NCI-H1417 (cell line): ENCODE measurements around the gene CTXN1.

ENCODE experiments used
- DNase-seq, 3 experiments: peaks; one replicate each; lab custom pipeline; 2025; lab: John Stamatoyannopoulos, UW

CTXN1 gene

DNA sequence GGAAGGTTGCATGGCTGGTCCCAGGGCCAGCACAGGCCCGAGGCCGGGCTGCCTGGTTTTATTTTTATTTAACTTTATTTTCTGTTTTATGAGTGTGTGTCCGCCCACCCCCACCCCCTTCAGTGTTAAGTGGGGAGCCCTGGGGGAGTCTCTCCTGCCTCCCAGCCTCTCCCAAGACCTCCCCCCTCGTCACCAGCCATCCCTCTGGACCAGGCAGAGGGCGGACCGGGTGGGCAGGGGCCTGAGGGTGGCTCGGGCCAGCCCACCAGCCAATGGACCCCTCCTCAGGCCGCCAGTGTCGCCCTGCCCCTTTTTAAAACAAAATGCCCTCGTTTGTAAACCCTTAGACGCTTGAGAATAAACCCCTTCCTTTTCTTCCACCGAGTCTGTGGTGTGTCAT lies 11.8 kb downstream of the CTXN1 start:
- DNase-seq, result no peak

DNA sequence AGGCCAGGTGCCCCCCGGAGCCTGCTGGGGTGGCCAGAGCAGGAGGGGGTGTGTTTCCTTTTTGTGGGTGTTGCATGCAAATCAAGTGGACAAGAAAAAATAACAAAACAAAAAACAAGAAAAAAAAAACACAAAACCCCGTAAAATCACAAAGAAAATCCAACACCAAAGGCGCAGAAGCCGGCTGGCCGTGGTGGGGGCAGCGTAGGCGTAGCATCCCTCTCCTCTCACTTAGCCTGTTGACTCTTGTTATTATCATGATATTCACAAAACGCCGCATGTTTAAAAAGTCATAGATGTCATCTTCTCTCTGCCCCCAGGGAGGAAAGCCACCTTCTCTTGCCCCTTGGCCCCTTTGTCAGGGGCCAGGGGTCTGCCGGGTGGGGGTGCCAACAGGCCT lies 12.3 kb downstream of the CTXN1 start:
- no peak for DNase-seq

GRCh38 chr19:7912697-7913564 lies 13.0 kb downstream of the CTXN1 start:
- DNase-seq, result no peak

DNA sequence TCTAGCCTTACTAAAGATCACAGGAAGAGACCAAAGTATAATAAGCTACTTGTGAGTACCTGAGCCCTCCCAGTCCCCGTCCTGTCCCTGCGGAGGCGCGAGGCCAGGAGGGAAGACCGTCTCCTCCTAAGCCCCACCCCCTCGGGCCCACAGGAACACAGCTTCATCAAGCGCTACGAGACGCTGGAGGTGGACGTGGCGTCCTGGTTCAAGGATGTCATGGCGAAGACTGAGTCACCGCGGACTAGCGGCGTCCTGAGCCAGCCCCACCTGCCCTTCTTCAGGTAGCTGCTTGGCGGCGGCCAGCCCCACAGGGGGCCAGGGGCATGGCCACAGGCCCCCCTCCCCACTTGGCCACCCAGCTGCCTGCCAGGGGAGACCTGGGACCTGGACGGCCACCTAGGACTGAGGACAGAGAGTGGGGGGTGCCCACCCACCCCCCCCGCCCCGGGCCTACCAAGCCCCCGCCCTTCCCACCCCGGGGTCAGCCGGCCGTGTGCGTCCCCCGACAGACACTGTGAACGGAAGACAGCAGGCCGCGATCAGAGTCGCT lies 13.7 kb downstream of the CTXN1 start:
- peak in 1 of 3 experiments; percentile 9 for DNase-seq

GRCh38 chr19:7911508-7912143 lies 14.3 kb downstream of the CTXN1 start:
- DNase-seq, result no peak

- no peak for DNase-seq
Observed at GRCh38 chr19:7910321-7911161, 15.4 kb downstream of the CTXN1 start.

DNA sequence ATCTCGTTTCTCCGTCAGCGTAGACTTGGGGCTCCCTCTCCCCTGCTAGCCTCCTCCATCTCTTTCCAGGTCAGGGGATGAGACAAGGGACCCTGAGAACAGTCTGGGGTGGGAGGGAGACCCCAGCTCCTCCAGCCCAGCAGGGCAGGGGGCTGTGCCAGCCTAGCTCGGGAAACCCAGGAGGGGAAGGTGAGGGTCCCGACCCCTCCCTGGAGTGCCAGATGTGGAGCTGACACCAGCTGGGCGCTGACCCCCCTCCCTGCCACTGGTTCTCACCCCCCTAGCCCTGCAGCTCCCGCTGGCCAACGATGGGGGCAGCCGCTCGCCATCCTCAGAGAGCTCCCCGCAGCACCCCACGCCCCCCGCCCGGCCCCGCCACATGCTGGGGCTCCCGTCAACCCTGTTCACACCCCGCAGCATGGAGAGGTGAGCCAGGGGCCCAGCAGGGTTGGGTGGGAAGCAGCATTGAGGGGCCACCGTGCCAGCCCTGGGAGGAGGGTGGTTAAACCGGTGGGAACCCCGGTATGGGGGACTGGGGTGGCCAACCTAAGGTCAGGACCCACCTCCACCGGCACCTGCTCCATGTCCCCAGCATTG lies 16.4 kb downstream of the CTXN1 start:
- no peak for DNase-seq

GRCh38 chr19:7908742-7909461 lies 17.0 kb downstream of the CTXN1 start:
- DNase-seq, result no peak

DNA sequence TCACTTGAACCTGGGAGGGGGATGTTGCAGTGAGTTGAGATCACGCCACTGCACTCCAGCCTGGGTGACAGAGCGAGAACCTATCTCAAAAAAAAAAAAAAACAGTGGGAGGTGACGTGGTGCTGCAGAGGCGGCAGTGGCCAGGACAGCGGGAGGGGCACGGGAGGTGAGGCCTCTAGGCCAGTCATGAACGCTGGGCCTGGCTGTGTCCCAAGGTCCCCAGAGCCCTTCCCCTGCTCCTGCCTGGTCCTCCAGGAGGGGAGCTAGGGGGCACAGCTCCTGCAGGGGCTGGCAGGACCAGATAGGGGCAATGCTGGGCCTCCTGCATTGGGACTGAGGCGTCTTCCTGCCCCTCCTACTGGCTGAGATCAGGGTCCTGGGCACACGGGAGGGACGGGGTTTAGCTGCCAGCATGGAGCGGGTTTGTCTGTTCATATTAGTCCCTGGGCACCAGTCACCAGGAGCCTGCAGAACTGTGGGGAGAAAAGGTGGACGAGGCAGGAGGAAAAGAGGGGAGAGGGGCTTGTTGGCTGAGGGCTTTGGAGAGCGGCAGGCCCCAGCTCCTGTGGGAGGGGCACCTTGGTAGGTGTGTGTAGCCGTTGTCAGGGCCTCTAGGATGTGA lies 17.7 kb downstream of the CTXN1 start:
- no peak for DNase-seq

DNA sequence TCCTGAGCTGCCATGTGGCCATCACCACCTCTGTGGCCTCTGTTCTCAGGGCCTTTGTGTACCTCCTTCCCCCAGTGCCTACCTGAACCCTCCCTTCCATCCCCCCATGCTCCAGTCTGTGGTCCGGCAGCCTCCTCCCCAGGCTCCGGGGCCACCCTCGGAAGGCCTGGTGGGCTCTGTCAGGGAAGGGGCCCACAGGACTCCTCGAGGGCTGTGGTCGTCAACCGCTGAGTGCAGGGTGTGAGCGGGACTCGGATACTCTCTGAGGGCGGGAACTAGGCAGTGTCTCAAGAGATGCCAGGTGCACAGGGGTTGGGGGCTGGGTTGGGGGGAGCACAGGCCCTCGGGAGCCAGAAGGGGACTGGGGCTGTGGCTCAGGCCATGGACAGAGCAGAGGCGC lies 18.4 kb downstream of the CTXN1 start:
- no peak for DNase-seq

DNA sequence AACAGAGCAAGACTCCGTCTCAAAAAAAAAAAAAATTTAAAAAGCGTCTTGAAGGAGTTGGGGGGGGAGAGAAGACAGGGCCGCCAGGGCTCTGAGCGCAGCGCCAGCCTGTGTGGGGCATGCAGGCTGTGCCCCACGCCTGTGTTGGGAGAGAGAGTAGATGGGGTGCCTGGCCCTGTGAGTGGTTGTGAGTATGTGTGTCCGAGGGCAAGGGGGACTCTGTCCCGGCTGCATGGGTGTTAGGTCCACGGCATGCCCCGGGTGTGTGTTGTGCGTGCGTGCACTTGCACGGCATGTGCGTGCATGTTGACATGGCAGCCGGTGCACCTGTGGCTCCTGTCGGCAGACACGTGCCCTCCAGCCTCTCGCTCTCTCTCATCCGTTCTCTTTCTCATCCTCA lies 18.8 kb downstream of the CTXN1 start:
- DNase-seq, result no peak

DNA sequence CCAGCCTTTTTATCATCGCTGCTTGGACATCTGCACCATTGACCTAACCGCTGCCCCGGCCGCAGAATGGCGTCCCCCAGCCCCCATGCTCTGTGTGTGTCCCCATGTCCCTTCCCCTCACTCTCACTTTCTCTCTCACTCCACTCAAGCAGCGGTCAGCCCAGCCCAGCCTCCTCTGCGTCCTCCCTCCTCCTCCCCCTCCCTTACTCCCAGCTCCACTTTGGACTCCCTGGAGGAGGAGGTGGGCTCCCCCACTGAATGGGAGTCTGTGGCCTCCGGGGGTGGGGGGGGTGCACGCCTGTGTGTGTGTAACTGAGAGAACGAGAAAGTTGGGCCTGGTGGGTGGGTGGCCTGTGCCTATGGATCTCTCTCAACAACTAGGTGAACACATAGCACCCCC lies 20.1 kb downstream of the CTXN1 start:
- DNase-seq, result no peak

DNA sequence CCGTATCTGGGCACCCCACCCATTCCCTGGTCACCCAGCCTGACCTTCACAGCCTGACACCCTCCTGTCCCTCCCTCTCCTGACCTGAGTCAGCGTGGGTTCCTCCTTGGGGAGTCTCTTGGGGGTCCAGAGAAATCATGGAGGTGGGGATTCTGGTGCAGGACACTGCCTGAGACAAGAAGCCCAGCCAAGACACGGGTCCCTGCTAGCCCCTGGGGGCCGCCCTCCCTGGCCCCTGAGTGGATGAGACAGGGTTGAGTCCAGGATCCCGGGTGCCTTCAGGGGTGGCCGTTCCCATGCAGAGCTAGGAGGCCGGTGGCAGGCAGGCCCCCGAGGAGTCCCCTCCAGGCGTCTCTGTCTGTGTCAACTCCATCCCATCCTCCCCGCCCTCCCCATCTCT lies 20.7 kb downstream of the CTXN1 start:
- DNase-seq, result no peak

- DNase-seq, result peak in 2 of 3 experiments; percentile 34 to 64
Observed at GRCh38 chr19:7904074-7905020, 21.6 kb downstream of the CTXN1 start.

DNA sequence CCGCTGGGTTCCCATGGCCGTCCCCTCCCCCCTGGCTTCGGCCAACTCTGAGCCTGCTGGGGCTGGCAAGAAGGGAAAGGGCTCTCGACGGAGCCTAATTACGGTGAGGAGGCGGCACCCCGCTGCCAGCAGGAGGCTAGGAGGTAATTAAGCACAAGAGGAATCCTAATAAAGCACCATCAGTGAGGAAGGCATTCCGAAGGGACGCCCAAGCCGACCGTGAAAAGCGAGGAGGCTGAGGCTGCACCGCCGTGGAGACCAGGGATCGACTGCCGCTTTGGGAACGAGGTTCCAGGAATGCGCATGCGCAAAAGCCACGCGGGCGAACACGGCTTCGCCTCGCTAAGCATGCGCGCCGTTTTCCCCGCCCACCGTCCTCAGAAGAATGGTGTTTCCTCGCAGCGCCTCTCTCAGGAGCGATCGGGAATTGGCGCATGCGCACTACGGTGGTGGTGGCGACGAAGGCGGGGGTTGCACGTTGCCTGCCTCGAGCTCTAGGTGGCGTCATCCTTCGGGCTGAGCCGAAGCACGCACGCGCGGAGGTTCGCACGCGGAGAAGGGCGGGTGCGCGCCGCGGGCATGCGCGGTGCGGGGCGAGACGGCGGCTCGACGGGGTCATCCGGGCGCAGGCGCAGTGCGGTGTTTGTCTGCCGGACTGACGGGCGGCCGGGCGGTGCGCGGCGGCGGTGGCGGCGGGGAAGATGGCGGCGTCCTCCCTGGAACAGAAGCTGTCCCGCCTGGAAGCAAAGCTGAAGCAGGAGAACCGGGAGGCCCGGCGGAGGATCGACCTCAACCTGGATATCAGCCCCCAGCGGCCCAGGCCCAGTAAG lies 22.5 kb downstream of the CTXN1 start, which contains the start of gene MAP2K7:
Gene MAP2K7 (plus strand): TSS at position 634 of the 830 bp plus-strand sequence. CDS start 68 bp downstream, at position 702.
- peak; percentile 98 to 100 (median 100) for DNase-seq

DNA sequence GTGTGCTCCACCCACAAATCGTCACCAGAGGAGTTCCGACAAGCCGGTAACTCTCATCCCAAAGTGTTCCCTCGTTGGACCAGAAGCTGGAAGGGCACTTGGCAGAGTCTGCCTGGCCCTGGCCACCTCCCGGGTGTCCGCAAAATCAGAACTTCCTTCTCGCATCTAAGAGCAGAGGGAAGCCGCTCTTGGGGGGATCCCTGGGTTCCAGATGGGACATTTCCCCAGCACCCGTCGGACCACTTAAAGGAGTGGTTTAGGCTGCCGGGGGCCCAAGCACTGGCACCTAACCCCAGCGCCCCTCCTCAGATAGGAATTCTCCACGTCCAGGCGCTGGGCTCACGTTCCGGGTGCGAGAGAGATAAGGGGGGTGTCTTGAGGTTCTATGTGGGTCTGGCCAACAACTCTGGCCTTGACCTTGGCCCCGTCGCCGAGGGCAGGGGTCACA lies 23.1 kb downstream of the CTXN1 start:
- peak in 1 of 3 experiments; percentile 63 for DNase-seq

DNA sequence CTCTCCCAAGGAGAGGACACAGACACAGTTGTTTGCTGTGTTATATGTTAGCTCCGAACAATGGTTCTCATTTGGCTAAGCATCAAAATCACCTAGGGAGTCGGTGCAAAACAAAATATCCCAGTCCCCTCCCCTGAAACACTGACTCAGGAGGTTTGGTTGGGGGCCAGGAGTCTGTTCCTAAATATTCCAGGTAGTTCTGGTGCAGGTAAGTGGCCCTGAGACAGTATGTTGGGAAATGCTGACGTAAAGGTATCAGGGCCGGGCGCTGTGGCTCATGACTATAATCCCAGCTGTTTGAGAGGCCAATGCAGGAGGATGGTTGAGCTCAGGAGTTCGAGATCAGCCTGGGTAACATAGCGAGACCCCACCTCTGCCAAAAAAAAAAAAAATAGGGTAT lies 24.6 kb downstream of the CTXN1 start:
- no peak for DNase-seq

- DNase-seq, result no peak
Observed at GRCh38 chr19:7900931-7901330, 25.0 kb downstream of the CTXN1 start.
